ENCODE results near the gene COQ10A. TPM values are rescaled to one million over a fixed set of nuclear protein-coding genes. Genes with fewer than 3 reads are reported as not detected.

Gene COQ10A
- total and polyA plus RNA-seq, 10 of the 15 experiments (the other 5 are each of a cell fraction or from before 2014, with no cell fraction given) = 3.3 to 19.5 (median 6.9) TPM

DNA sequence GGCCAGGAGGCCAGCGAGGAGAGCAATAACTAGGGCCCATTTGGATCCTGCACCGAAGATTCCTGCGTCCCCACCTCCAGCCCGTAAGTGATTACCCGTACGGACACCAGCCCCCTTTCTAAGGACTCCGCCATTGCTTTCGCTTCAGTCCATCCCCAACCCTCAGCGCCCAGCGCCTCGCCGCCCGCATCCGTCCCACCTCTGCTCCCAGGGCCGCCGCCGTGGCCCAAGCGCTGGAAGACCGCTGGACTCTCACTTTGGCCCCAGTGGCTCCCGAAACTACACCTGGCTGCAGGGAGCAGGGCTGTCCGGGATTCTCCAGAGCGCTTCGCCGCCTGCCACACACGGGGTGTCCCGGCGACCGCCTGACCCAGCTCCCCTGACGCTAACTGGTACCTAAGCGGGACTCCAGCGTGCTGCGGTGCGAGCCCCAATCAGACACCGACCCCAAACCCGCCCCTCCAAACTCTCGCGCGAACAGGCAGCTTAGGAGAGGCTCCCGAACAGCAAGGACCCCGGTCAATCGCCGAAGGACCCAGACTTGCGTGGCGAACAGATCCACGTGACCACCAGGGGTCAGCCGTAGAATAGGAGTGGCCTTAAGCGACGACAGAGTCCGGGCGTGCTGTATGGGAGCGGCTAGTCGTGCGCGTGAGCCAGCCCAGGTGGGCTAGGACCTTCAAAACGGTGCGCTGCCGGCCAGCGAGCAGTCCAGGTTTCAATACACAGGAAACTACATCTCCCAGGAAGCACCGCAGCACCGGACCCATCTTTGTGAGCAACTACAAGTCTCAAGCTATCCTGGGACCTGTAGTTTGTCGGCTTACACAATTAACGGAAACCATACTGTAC, 49.1 kb downstream of the COQ10A start, which contains the start of gene CNPY2 (continued):
- TF ChIP-seq, protein P1, sequence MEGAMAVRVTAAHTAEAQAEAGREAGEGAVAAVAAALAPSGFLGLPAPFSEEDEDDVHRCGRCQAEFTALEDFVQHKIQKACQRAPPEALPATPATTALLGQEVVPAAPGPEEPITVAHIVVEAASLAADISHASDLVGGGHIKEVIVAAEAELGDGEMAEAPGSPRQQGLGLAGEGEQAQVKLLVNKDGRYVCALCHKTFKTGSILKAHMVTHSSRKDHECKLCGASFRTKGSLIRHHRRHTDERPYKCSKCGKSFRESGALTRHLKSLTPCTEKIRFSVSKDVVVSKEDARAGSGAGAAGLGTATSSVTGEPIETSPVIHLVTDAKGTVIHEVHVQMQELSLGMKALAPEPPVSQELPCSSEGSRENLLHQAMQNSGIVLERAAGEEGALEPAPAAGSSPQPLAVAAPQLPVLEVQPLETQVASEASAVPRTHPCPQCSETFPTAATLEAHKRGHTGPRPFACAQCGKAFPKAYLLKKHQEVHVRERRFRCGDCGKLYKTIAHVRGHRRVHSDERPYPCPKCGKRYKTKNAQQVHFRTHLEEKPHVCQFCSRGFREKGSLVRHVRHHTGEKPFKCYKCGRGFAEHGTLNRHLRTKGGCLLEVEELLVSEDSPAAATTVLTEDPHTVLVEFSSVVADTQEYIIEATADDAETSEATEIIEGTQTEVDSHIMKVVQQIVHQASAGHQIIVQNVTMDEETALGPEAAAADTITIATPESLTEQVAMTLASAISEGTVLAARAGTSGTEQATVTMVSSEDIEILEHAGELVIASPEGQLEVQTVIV (IDR thresholded peaks at IDR 0.05; ENCODE audit: borderline replicate concordance, partially characterized antibody) = no peak
- no peak for TF ChIP-seq PAX8 (IDR thresholded peaks at IDR 0.05)
- peak; percentile 32; the same call in 1 of the 2 replicates for TF ChIP-seq ASH2L (IDR thresholded peaks at IDR 0.05; ENCODE audit: borderline replicate concordance, low read depth)
- TF ChIP-seq SUPT20H (IDR thresholded peaks at IDR 0.05; ENCODE audit: borderline replicate concordance, control insufficient read depth, low read depth, low read length) = no peak
- TF ChIP-seq HCFC1 (IDR thresholded peaks at IDR 0.05; ENCODE audit: low read length) = peak; percentile 98
- peak; percentile 75 to 92 for TF ChIP-seq BHLHE40 (IDR thresholded peaks at IDR 0.05; ENCODE audit: borderline replicate concordance in 1 of 2, low read depth in 2 of 2, low read length in 1 of 2)
- TF ChIP-seq, protein P2, sequence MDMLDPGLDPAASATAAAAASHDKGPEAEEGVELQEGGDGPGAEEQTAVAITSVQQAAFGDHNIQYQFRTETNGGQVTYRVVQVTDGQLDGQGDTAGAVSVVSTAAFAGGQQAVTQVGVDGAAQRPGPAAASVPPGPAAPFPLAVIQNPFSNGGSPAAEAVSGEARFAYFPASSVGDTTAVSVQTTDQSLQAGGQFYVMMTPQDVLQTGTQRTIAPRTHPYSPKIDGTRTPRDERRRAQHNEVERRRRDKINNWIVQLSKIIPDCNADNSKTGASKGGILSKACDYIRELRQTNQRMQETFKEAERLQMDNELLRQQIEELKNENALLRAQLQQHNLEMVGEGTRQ (IDR thresholded peaks at IDR 0.05; ENCODE audit: borderline replicate concordance, low read depth, low read length) = peak; percentile 67
- TF ChIP-seq RELA (IDR thresholded peaks at IDR 0.05; ENCODE audit: borderline replicate concordance, partially characterized antibody) = peak; percentile 41
- TF ChIP-seq ETV6 (conservative IDR thresholded peaks at IDR 0.05 in 1 of 2, IDR thresholded peaks at IDR 0.05 in 1 of 2; ENCODE audit: borderline replicate concordance in 1 of 2, low read depth in 1 of 2) = no peak
- peak; percentile 95 for TF ChIP-seq RAD51 (IDR thresholded peaks at IDR 0.05)
- peak; percentile 86 for TF ChIP-seq CREB1 (IDR thresholded peaks at IDR 0.05; ENCODE audit: low read depth)
- TF ChIP-seq RBBP5 (conservative IDR thresholded peaks at IDR 0.05) = no peak
- peak; percentile 90 for TF ChIP-seq TARDBP (IDR thresholded peaks at IDR 0.05; ENCODE audit: borderline replicate concordance)
